Activated CD4-positive, alpha-beta T cell treated with anti-CD3 and anti-CD28 coated beads, Interleukin-2, Interleukin-4, amounts not matched to agents 100 ng/mL and 50 ng/mL, durations not matched to agents 16 hours and 8 hours (primary cell): Measurements from ENCODE around the gene ELAVL2.
"Not testable (repeated sequence)": the region's sequence is repeated elsewhere in the genome, so short reads cannot be mapped to it uniquely, and the experiment has no call there.

ENCODE experiments used
- DNase-seq: peaks from one replicate; pipeline ENCODE4 v3.0.0-alpha.2; 2020; ENCODE audit warnings: low spot score

The ELAVL2 gene

DNA sequence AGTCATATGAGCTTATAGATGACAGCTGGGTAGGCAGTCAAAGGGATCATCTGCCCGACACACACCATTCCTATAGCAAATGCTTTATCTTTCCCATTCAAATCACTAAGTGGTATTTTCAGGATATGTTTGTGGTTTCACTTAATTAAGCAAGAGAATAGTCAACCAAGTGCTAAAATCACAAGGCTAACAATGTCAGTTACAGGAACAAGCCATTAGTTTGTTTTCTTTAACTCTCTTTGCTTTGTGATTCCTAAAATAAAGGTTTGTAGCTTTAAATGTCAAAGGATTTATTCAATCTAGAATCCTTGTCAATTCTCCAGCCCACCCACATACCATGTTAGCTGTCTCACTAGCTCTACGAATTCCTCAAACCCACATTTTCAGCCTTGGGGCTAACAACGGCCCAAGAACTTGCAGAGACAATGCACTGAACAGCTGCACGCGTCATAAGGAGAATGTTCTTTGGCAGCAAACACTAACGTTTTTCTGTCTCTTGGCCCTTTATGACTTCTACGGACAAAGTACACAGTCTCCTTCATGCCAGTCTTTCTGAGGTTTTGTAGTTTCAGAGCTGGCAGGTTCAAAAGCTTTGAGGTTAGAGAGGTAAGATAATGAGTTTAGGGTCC is 56.6 kb downstream of the ELAVL2 start:
- DNase-seq: no peak

DNA sequence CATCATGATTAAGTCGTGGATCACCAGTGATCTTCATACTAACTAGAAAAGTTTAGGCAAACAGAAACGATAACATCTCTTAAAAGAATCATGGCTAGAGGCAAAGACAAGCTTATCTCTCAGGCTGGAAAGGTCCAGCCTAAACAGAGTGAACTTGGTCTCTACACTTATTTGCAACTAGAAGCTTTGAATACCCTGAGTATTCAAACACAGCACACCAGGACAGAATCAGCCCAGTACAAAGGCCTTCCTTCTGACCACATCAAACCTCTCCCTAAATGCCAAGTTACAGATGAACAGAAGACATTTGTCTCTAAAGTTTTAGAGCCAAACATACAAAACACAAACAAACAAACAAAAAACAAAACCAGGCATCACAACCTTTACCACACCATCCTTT is 57.2 kb downstream of the ELAVL2 start:
- no peak for DNase-seq

DNA sequence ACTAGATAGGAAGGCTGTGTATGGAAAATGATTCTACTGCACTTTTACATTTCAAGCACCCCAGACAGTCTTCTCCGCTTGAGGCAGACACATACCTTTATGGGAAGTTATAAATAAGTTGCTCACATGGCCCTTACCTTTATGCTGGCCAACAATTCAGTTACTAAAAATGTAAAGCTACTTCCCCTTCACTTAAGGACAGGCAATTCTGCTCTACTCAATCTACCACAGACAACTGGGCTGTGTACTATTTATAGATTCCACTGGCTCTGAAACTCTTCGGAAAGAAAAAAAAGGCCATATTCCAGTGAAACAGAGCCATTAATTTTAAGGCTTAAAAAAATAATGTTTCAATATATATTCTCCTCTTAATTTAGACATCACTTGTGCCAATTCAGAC is 59.4 kb downstream of the ELAVL2 start:
- DNase-seq: no peak

DNA sequence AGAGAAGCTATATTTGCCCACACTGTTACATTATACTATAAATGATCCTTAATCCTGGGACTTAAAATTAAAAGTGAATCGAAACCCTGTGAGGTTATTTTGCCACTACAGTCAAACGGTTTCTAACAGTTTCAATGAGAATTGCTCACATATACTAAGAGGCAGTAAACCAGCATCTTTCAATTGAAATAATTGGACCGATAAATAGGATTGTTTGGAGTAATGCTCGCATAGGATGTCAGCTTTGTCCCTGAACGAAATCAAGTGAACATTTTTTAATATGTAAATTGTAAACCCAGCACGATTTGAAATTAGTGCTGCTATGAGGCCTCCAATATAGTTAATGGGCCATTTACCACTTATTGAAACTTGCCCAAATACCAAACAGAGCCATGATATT is 60.5 kb downstream of the ELAVL2 start:
- DNase-seq: no peak

DNA sequence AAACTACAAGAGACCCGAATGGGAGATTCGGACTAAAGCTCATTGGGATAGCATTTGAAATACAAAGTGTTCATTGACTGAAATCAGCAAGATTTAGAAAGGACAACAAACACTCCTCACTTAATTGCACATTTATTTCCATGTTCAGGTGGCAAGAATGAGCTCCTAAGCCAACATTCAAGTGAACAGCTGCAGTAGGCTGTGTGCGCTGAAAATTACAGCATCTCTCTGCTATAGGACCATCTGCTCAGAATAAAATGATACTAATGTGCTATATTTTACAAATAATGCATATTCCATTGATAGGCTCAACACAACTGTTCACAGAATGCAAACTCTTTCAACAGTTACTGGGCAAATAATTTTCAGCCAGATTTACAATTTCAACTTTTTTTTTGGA is 61.8 kb downstream of the ELAVL2 start:
- DNase-seq: no peak

DNA sequence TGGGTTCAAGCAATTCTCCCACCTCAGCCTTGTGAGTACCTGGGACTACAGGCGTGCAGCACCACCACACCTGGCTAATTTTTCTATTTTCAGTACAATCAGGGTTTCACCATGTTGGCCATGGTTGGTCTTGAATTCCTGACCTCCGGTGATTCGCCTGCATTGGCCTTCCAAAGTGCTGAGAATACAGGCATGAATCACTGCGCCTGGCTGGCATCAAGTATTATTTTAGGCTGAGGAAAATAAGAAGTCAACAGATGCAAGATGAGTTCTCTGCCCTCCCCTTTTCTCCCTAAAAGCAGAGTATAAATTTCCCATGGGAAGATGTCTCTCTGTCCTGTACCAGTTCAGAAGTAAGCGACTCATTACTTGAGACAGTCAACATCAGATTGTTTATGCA is 71.5 kb downstream of the ELAVL2 start:
- DNase-seq: no peak

DNA sequence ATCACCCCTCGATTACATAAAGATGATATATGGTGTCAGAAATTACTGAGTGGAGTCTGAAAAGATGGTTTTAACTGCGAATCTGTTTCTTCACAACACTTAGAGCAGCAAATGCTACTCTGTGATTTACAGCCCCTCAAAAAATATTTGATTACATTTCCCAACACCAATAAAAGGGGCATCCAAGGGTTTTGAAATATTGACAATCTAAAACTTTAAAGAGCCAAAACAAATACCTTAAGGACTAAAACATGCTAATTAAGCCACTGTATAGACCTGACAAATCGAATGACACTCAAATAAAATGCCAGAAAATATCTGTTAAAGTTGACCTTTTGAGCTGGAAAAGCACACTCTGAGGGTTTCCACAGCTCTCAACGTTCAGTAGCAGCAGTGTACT is 73.2 kb downstream of the ELAVL2 start:
- no peak for DNase-seq

DNA sequence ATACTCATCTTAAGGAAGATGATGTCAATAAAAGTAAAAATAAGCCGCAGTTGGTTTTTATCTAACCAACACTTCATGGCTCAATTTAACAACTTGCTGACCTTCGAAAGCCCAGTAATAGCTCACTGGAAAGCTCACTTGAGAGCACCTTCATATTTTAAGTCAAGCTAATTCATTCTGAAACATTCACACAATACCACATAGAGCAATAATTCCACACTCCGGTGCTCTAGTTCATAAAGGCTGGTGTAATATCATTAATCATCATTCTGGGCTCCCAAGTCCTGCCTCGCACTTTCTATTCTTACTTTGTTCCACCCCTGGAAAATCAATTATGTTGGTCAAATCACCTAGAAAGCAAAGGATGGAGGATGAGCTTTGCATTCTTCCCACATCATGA is 74.4 kb downstream of the ELAVL2 start:
- no peak for DNase-seq

DNA sequence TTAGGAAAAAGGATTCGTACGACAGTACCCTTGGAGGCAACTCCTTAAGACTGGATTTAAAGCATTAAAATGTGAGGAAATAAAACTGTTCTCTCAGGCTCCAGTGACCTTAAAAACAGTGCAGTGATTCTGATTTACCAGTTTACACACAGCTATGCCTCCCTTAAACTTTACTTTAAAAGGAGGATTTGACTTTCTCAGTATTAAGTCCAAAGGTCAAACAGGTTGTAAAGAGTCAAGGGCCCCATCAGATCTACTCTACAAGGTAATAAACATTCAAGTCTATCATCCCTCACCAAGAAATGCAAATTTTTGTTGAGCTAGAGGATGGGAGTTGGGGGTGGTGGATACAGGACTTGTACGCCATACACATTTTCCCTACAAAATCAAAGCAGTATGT is 75.2 kb downstream of the ELAVL2 start:
- no peak for DNase-seq

DNA sequence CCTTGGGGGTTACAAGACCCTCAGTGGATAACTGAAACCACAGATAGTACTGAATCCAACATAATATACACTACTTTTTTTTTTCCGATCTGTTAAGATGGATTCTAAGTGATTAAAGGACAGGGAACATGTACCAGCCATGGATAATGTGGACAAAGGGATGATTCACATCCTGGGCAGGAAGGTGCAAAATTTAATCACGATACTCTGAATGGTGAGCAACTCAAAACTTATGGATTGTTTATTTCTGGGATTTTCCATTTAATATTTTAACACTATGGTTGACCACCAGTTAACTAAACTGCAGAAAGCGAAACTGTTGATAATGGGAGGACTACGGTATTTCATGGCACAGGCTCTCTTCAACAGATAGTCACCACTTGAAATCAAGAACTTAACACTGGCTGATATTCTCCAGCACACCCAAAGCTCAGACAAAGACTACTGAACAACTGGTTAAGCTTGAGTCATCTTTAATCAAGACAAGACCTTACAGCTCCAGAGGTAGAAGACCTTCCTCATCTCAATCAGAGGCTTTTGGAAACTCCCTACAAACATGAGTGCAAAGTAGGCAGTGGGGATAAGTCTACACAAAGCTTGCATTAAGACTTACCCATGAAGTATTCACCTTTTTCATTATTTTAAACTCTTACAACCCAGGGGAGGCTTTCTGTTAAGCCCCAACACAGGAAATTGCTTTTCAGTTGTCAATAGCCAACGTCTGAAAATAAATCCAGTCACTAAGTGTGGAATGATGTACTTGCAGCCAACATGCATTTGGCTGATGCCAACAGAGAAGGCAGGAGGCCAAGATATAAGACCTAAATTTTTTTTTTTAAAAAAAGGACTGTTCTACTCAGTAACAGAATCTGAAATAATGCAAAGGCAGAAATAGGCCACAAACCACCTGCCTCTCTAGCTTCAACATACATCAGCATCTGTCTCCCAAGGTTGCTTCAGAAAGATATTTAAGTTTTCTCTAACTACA is 78.7 kb downstream of the ELAVL2 start:
- no peak for DNase-seq

DNA sequence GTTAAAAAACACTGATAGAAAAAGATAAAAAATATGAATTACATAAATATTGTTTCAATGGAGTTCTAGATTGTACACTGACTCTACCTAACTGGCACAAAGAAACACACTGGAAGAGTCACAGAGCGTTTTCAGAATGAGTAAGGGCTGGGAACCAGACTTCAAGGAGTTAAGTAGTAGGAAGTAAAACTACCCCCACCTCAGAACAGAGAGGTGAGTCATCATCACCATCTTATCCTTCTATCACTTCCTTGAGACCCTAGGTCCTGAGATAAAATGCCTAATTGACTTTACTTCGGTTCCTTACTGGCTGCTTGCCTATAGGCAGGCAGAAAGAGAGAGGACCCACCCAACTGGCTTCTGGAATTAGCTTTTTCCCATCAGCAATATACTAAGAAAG is 79.7 kb downstream of the ELAVL2 start:
- DNase-seq: no peak

DNA sequence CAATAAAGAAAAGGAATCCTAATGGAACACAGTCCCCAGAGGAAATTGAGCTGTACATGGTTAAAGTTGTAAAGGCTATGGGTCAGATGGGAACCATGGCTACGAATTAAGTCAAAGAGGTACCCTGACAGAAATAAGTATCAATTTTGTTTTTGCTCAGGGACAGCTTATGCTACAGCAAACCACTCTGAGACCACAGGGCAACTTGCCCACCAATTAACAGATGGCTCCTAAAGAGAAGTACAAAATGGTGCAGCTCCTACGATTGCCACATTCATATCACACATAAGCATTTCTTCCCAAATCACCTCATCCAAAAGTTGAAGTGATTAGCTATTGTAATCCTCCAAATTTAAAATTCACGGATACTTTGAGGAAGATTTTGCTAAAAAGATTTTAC is 83.0 kb downstream of the ELAVL2 start:
- no peak for DNase-seq

DNA sequence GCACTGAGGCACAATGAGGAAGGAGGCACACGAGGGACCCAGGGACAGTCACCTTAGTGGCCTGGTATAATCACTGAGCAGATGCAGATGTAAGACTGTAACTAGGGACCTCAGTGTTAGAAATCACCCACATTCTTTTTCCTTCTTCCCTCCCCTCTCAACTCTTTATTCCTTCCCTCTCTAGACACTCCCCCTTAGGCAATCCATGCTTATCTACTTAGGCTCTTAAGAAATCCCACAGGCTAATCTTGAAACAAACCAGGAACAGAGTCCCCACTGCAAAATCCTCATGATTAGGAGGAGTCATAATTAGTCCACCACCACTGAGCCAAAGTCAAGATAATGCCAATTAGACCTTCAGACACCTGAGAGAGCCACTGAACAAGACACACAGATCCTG is 84.7 kb downstream of the ELAVL2 start:
- DNase-seq: no peak

DNA sequence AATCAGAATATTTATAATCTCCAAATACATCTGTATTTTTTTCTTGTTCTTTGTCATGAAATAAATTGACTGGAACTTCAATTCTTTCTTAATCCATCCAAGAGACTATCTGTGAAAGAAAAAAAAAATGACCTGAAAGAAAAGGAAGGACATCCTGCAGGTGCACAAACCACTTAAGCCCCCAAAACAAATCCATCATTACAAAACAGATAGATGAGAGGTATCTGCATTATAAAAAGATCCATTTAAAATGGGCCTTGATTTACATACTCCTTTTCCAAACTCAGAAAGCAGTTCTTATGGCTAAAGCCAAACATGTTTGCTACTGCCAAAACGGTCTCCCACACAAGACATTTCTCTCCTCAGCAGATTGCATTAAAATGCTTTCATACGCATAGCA is 85.5 kb downstream of the ELAVL2 start:
- no peak for DNase-seq

DNA sequence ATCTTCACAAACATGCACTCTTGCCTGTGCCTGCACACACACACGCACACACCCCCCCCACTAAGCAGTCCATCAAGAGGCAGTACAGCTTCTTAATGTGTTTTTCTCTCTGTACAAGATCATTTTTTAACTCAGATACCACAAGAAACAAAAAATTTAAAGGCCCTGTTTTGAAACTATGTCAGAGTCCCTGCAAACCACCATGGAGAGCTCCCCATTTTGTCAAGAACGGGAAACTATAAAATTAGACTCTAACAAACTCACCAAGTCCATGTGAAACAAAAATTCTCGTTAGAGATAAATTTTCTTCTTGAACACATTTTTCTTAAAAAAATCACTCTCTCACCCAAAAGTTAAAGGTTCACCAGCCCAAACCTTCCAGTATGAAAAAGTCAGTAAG is 86.3 kb downstream of the ELAVL2 start:
- DNase-seq: no peak

DNA sequence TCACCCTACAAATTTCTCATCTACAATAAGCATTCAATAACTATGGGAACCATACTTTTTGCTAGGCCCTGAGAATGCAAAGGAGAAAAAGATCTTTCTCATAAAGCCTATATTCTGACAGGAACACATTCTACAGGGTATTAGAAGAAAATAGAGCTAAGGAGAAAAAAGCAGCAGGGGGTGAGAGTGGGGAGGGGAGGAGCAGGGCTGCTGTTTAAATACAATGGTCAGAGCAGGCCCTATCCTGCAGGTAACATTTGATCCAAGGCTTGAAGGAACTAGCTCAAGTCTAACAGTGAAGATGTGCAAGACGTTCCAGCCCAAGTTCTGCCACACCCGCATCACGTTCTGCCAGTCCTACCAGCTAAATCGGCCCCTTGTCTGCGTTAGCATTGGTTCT is 89.7 kb downstream of the ELAVL2 start:
- DNase-seq: no peak

DNA sequence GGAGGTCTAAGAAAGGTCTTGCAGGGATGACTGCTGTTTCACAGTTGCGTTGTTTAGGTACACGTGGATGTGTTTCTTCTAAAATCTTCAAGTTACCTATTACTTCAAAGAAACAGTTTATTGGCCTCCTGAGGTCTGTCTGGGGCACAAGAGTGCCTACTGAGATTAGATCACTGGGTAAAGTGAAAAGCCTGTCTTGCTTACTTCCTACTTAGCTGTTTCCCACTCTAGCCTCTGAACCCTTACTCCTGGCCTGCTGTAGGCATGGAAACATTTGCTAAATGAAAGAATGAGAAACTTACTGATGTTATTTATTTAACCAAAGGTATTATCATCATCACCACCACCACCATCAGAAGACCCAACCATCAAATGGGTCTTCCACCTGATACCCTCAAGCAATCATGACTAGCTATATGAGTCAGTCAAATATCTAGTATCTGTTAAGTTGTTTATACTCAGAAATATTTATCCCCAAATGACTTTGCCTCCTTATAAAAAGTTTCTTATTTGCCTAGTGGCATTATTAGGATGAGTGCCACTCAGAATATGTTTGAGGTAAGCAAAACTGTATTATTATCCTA is 92.5 kb downstream of the ELAVL2 start:
- DNase-seq: no peak

DNA sequence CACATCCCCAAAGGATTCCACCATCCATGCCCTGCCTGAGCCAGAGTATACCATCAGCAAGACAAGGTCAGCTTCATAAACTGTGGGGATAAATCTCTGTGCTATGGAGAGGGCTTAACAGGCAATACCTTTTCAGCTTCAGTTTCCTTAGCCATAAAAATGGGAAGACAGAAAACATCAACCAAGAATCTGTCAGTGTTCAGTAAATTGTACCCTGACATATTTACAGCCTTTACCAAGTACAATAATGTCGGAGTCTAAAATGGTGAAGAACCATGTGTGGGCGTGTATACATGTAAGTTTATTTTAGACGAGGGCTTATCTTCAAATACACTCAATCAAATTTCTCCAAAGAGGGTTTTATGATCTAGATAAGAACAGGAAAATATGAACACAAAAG is 94.7 kb downstream of the ELAVL2 start:
- no peak for DNase-seq

DNA sequence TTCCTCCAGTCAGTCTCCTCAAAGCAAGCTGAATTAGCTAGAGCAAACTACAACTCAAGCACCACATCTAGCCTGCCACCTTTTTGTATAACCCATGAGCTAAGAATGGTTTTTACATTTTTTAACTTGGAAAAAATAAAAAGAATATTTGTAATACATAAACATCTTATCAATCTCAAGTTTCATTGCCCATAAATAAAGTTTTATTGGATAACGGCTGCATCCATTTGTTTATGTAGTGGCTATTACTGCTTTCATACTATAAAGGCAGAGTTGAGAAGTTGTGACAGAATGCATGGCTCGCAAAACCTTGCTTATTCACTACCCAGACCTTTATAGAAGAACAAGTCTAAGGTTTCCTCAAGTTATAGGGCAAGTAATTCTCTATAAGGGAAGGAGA is 95.7 kb downstream of the ELAVL2 start:
- no peak for DNase-seq

DNA sequence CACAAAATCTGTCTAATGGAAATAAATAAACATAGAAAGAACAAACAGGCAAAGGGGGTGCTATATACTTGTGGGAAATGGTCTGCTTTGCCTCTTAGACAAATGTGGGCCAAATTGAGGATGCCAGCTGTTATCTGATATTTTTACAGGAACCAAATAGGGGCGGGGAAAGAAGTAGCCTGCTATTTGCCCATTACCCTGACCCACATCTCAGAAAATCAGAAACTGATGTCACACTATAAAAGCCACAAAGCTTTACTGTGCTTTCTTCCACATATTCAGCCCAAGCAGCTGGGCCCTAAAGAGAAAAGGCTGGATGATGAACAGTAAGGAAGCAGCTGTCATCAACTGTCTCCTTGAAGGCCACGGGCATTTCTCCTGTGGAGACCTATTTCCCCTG is 97.3 kb downstream of the ELAVL2 start:
- DNase-seq: no peak

DNA sequence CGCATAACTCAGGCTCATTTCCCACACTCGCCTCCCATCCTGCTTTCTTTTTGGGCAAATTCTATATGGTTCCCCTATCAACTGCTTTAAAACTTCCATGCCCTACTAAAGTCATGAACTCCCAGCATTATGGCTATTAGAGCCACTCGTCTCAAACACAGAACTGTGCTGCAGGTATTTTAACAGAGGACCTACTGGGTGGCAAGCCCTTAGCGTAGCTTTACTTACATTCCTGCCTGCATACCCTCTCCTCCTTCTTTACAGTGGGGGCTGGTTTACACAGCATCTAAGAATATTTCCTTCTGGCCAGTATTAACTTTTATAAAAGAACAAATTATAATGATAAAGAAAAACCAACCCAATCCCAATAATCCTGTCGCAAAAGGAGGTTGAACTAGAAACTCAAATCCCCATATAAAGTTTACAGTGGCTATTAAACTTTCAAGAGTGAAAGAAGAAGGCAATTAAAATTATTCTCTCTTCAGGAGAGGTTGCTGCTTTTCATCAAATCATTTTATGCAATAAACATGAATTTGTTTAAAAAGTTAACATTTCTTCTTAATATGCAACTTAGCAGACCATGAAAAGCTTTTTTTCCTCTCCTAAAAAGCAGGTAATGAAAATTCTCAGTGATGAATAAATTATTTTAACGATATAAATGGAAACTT is 100.6 kb downstream of the ELAVL2 start:
- no peak for DNase-seq

DNA sequence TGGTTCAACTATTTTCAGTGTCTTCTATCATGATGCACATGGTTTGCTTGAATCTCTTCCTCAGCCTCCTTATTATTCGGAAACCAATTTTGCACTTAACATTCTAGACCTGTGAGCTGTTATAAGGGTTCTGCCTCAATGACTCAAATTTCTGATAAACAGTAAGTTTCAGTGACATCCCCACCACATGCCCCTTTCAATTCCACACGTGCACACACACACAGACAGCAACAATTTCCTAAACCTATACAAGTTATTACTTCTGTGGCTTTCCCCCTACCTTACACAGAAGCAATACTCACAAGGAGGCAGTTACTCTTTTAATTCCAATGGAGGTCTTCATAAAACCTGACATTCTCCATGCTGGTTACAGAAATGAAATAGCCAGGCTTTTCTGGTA is 102.4 kb downstream of the ELAVL2 start:
- DNase-seq: no peak

DNA sequence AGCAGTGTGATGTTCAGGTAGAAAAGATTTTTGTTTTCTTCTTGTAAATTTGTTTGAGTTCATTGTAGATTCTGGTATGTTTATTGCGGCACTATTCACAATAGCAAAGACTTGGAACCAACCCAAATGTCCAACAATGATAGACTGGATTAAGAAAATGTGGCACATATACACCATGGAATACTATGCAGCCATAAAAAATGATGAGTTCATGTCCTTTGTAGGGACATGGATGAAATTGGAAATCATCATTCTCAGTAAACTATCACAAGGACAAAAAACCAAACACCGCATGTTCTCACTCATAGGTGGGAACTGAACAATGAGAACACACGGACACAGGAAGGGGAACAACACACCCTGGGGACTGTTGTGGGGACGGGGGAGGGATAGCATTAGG is 103.0 kb downstream of the ELAVL2 start:
- DNase-seq: not testable (repeated sequence)
